GM21528 (cell line): ENCODE data around the gene NFIA.

Experiments
- ATAC-seq: cut with Tn5 transposase; IDR thresholded peaks from one replicate; pipeline ENCODE4 v1.9.1; 2021; ENCODE audit warnings: mild to moderate bottlenecking, moderate library complexity; ENCODE audit not compliant: unreplicated experiment, low FRiP score

The NFIA gene

GRCh38 chr1:61403679-61404596, 321.6 kb downstream of the NFIA start:
- ATAC-seq = no peak

GRCh38 chr1:61404597-61405376, 322.4 kb downstream of the NFIA start:
- no peak for ATAC-seq

- ATAC-seq = no peak
Measured at GRCh38 chr1:61406467-61406866, 324.1 kb downstream of the NFIA start.

- no peak for ATAC-seq
Measured at GRCh38 chr1:61412601-61413000, 330.2 kb downstream of the NFIA start.

GRCh38 chr1:61419196-61419595, 336.8 kb downstream of the NFIA start:
- no peak for ATAC-seq

GRCh38 chr1:61419657-61420056, 337.3 kb downstream of the NFIA start:
- no peak for ATAC-seq

GRCh38 chr1:61420243-61420642, 337.9 kb downstream of the NFIA start:
- ATAC-seq = no peak

GRCh38 chr1:61420909-61421835, 338.8 kb downstream of the NFIA start:
- ATAC-seq = no peak

GRCh38 chr1:61423643-61424042, 341.3 kb downstream of the NFIA start:
- ATAC-seq = no peak

GRCh38 chr1:61424382-61424781, 342.0 kb downstream of the NFIA start:
- no peak for ATAC-seq

GRCh38 chr1:61425040-61425439, 342.7 kb downstream of the NFIA start:
- no peak for ATAC-seq

GRCh38 chr1:61426254-61426653, 343.9 kb downstream of the NFIA start:
- no peak for ATAC-seq

- ATAC-seq = no peak
Measured at GRCh38 chr1:61426885-61427284, 344.5 kb downstream of the NFIA start.

- no peak for ATAC-seq
Measured at GRCh38 chr1:61427510-61427909, 345.1 kb downstream of the NFIA start.

GRCh38 chr1:61428146-61428545, 345.8 kb downstream of the NFIA start:
- no peak for ATAC-seq

GRCh38 chr1:61432616-61433388, 350.4 kb downstream of the NFIA start:
- no peak for ATAC-seq

- no peak for ATAC-seq
Measured at GRCh38 chr1:61433646-61434045, 351.3 kb downstream of the NFIA start.

- ATAC-seq = no peak
Measured at GRCh38 chr1:61434276-61434675, 351.9 kb downstream of the NFIA start.

GRCh38 chr1:61435226-61435625, 352.9 kb downstream of the NFIA start:
- no peak for ATAC-seq

- ATAC-seq = no peak
Measured at GRCh38 chr1:61436016-61436415, 353.7 kb downstream of the NFIA start.
